Hematopoietic multipotent progenitor cell treated with erythropoietin and hydrocortisone succinate and interleukin-3 and kit ligand, for 6 days (in vitro differentiated cells): ENCODE data around the gene ZNF35.
"Not testable (repeated sequence)": the region's sequence is repeated elsewhere in the genome, so short reads cannot be mapped to it uniquely, and the experiment has no call there.

Experiments used
- DNase-seq: peaks from one replicate; pipeline ENCODE4 v3.0.0-alpha.2; 2015

ZNF35 gene

GRCh38 chr3:44648564-44649229 is at the start of gene ZNF35:
ZNF35 (plus strand) TSS chr3:44648732; CDS start chr3:44651068, 2,336 bp downstream.
- DNase-seq = peak; percentile 93

DNA sequence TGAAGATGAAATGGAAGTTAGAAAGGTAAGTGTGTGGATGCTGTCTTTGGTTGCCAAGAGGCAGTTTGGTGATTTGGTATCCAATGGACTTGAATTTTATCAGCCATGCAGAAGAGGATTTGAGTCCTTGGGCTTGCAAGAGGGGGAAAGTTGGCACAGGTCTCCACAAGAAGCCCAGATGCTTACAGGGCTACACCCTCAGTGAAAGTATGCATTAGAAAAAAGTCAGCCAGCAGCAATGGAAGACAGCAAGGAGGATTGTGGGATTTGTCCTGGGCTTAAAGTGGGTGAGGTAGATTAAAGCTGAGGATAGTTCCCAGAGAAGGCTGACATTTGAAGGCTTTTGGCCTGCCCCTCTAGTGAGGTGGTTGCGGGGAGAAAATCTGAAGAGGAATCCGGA is 46.8 kb upstream of the ZNF35 start:
- DNase-seq = no peak

DNA sequence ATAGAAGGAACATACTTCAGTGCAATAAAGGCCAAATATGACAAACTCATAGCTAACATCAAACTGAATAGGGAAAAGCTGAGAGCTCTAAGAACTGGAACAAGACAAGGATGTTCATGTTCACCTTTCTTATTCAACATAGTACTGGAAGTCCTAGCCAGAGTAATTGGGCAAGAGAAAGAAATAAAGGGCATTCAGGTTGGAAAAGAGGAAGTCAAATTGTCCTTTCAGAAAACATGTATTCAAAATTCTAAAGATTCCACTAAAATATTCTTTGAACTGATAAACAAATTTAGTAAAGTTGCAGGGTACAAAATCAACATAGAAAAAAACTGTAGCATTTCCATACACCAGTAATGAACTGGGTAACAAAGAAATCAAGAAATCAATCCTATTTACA is 35.9 kb upstream of the ZNF35 start:
- DNase-seq = no peak

- peak; percentile 91 for DNase-seq
Measured at GRCh38 chr3:44624749-44625480, 23.6 kb upstream of the ZNF35 start, which contains the start of gene ZNF197. ZNF197 (plus strand) TSS chr3:44625036; CDS start chr3:44629155, 4,119 bp downstream.

- no peak for DNase-seq
Measured at GRCh38 chr3:44628716-44629115, 19.8 kb upstream of the ZNF35 start.

GRCh38 chr3:44632193-44632592 is 16.3 kb upstream of the ZNF35 start:
- no peak for DNase-seq

- DNase-seq = no peak
Measured at GRCh38 chr3:44642337-44642736, 6.2 kb upstream of the ZNF35 start.

DNA sequence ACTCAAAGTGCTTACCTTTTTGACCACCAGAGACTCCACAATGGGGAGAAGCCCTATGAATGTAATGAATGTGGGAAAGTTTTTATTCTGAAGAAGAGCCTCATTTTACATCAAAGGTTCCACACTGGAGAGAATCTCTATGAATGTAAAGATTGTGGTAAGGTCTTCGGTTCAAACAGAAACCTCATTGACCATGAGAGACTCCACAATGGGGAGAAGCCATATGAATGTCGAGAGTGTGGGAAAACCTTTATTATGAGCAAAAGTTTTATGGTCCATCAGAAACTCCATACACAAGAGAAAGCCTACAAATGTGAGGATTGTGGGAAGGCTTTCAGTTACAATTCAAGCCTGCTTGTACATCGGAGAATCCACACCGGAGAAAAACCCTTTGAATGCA is 5.5 kb upstream of the ZNF35 start:
- no peak for DNase-seq

- no peak for DNase-seq
Measured at GRCh38 chr3:44647771-44648170, 761 bp upstream of the ZNF35 start.

- DNase-seq = no peak
Measured at GRCh38 chr3:44649709-44650108, 1.2 kb downstream of the ZNF35 start.

GRCh38 chr3:44654039-44654438 is 5.5 kb downstream of the ZNF35 start:
- DNase-seq = no peak

DNA sequence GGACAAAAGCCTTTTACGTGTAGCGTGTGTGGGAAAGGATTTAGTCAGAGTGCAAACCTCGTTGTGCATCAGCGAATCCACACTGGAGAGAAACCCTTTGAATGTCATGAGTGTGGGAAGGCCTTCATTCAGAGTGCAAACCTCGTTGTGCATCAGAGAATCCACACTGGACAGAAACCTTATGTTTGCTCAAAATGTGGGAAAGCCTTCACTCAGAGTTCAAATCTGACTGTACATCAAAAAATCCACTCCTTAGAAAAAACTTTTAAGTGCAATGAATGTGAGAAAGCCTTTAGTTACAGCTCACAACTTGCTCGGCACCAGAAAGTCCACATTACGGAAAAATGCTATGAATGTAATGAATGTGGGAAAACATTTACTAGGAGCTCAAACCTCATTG is 10.5 kb downstream of the ZNF35 start:
- no peak for DNase-seq

- DNase-seq = no peak
Measured at GRCh38 chr3:44659434-44659833, 10.9 kb downstream of the ZNF35 start.

DNA sequence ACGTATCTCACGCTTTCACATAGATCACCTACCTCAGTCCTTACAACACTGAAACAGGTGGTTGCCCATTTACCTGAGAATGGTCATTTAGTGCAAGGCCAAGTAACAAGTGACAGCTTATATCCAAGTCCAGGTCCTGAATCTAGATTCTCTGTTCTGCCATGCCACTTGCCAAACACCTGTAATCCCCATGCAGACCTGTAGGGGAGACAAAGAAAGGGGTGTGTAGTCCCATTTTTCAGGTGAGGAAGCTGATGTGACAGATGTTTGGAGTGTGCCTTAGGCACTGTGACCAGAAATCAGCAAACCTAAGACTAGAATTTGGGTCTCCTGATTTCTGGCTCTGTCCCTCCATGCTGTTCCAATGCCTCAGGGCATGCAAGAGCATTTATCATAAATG is 12.7 kb downstream of the ZNF35 start:
- no peak for DNase-seq

DNA sequence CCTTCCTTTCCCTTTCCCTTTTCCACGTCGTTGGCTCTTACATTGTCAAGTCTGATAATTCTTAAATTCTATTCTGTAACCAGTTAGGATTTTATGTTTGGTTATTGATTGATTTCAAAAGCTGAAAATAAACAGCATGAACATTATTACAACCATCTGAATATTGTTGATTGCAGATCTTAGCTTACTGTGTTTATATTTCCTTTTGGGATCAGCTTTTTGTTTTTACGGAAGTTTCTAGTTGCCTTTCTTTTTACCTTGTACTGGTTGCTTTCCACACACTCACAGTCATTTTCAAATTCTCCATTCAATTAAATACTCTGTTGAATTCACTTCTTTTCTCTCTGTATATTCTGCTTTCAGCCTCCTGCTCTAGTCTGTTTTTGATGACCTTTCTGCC is 16.6 kb downstream of the ZNF35 start:
- DNase-seq = no peak

DNA sequence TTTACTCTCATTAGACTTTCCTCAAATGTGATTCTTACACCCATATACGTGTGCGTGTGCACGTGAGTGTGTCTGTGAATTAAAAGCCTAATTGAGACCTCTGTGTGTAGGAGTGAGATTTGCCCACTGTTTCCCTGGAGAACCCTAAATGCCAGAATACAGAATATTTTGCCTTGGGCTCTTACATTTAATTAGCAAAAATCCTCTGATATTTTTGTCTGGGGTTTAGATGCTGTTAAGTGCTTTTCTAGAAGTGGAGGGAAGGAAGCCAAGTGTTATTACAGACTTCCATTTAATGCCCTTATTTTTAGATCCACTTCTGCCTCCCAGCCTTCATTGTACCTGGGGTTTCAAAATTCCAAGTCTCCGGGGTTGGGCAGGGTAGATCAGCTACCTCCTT is 17.8 kb downstream of the ZNF35 start:
- no peak for DNase-seq

DNA sequence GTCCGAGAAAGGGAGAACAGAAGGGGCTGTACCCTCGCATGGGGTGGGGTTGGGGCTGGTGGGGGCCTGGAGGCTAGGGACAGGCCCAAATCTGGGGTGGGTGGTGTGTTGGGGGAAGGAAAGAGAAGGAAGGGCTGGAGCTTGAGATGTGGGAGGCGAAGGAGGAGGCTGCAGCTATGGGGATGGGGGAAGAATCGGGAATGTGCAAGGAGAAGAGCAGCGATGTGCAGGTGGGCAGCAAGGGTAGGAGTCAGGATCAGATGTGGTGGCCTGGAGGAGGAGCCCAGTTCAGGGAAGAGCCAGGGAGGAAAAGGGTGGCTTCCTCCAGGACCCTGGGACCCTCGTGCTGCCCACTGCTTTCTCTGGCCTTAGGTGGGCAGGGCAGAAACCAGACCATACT is 21.2 kb downstream of the ZNF35 start:
- no peak for DNase-seq

DNA sequence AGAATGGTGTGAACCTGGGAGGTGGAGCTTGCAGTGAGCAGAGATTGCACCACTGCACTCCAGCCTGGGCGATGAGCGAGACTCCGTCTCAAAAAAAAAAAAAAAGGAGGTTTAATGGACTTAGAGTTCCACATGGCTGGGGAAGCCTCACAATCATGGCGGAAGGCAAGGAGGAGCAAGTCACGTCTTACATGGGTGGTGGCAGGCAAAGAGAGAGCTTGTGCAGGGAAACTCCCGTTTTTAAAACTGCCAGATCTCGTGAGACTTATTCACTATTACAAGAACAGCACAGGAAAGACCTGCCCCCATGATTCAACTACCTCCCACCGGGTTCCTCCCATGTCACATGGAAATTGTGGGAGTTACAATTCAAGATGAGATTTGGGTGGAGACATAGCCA is 24.9 kb downstream of the ZNF35 start:
- not testable (repeated sequence) for DNase-seq

DNA sequence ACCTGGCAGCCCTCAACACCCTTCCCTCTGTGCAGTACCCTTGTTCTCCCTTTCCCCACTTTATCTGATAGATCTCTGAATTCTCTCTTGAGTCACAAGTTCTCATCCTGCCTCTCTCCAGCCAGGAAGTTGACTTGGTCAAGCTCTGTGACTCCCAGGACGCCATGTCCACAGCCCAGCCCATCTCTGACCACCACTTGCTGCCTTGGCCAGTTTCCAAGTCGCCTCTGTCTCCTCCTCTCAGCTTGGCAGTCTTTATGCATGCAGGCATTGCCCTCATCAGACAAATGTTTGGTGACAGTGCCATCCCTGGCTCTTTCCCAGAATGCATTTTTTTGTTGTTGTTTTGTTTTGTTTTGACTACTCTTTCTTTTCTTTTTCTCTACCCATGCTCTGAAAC is 25.7 kb downstream of the ZNF35 start:
- no peak for DNase-seq

DNA sequence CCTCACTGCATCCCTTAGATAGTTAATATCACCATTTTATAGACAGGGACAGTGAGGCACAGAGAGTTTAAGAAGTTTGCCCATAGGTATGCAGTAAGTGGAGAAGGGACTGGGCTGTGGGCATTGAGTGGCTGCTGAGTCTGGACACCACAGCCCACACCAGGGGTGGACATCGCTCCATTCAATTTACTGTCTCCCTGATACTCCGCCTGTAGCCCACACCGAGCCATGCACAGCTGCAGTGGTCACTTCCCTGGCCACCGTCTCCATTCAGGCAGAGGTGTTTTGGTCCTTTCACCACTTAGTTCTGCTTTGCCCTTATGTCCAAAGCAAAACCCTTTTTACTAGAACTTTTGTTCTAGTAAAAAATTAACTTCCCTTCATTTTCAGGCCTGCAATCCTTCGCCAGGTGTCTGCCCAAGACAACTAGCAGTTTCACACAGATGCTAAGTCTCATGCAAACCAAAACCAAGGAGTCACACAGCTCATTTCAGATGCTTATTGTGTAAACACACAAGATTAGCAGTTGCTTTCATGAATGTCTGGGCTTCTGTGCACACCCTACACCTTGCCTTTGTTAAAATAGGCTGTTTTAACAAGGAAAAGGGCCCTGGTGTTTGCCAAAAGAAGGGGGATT is 30.1 kb downstream of the ZNF35 start:
- DNase-seq = no peak

DNA sequence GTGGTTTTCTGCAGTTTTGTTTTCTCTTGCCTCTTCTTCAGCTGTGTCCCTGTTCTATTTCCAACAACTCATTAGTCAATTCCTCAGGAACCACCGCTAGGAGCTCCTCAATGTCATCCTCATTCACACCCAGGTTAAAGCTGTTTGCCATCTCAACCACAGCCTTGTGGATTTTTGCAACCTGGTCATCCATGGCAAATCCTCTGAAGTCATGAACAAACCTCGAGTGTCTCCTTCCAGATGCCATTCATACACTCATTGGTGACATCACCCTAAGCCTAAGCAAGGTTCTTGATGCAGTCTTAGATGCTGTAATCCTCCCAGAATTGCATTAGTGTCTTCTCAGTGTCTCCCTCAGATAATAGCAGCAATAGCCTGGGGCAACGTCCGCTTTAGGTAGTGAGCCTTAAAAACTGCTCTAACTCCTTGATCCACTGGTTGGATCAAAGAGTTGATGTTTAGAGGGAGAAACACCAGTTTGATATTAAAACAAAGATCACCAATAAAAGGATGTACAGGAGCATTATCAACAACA is 32.5 kb downstream of the ZNF35 start:
- DNase-seq = no peak

DNA sequence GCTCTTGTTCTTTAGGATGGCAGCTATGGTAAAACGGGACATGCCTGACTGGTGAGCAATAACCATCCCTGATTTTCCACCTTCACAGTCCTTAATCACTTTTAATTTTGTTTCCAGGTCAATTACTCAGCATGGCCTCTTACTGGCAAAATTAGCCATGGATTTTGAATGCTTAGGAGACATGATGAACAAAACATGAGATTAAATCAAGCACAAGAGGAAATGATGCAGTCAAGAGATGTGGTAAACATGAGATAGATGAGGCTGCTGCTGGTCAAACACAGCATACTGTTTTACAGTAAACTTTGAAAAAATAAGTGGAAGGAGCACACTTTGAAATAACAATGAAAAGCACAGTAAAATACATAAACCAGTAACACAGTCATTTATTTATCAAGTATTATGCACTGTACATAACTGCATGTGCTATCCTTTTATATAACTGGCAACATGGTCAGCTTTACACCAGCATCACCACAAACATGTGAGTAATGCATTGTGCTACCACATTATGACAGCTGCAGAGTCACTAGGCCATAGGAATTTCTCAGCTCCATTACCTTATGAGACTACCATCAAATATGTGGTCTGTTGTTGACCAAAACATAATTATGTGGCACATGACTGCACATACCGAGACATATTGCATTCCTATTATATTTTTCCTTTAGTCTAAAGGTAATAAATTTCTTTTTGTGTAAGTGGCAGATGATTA is 33.8 kb downstream of the ZNF35 start:
- no peak for DNase-seq

- DNase-seq = peak; percentile 55
Measured at GRCh38 chr3:44685128-44685800, 36.7 kb downstream of the ZNF35 start.
